ENCODE data around the gene MTMR3.

Gene MTMR3

DNA sequence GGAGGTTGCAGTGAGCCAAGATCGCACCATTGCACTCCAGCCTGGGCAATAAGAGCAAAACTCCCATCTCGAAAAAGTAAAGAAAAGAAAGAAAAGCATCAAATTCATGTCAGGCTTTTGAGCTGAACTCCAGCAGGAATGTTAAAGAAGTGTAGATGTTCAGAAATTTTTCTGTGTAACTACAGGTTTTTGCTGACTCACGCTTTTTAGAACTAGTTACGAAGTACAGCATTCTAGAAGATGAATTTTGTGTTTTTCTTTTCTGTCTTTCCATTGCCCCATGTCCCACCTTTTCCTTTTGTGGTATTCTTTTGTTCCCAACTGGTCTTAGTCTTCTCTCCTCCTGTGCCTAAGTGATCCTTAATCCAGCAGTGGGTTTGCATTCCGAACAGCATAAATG lies 141.3 kb downstream of the MTMR3 start:
- H3K9ac ChIP-seq (ENCODE audit: low read depth, low read length) = no peak overlapping the region
- no peaks in the 10 kb centered on the region for H3K9me3 ChIP-seq (ENCODE audit: control insufficient read depth, insufficient read depth, low read length)
- no peaks in the 10 kb centered on the region for H3K4me1 ChIP-seq (ENCODE audit: control insufficient read depth, insufficient read depth, low read length)
- no peaks in the 10 kb centered on the region for H3K27me3 ChIP-seq (ENCODE audit: control insufficient read depth, insufficient read depth, low read length)
- H3K4me3 ChIP-seq (ENCODE audit: low read depth, low read length) = no peak overlapping the region
- H3K36me3 ChIP-seq (ENCODE audit: control insufficient read depth, insufficient read depth, low read length) = peaks cover 49% of the 10 kb centered on the region

DNA sequence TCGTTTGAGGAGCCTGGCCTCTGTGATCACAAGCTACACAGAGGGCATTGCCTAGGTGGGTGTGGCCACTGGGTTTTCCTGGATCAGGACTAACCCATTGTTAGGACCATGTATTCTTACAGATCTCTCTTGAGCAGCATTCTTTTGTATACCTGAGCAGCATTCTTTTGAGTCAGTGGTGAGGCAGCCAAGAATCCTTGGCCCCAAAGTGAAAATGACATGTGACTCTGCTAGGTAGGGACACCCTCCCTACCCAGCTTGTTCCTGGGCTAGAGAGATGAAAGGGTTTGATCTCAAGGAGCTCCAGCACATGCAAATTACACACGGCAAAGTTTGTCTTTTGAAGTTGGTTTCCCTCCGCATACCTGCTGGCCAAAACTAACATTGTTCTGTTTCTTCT lies 142.2 kb downstream of the MTMR3 start:
- H3K36me3 ChIP-seq (ENCODE audit: control insufficient read depth, insufficient read depth, low read length) = peaks cover 46% of the 10 kb centered on the region
- H3K9ac ChIP-seq (ENCODE audit: low read depth, low read length) = no peak overlapping the region
- H3K4me1 ChIP-seq (ENCODE audit: control insufficient read depth, insufficient read depth, low read length) = no peaks in the 10 kb centered on the region

DNA sequence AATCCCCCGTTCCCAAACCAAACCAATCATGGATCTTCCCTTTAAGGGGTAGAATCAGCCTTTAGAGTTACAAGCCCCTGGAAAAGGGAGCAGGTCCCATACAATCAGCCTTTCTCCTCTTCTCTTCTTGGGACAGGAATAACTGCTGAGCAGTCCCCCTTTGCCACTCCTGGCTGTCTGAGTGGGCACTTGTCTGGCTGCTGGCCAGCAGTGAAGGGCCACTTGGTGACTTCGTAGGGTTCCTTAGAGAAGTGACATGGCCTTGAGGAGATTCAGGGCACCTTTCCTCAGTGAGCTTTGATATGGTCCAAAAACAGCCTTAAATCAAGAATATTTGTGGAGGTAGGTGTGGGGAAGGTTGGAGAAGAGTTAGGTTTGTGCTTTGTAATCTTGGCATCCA lies 143.8 kb downstream of the MTMR3 start:
- peaks cover 36% of the 10 kb centered on the region for H3K36me3 ChIP-seq (ENCODE audit: control insufficient read depth, insufficient read depth, low read length)
- no peak overlapping the region for H3K9ac ChIP-seq (ENCODE audit: low read depth, low read length)
- H3K4me3 ChIP-seq (ENCODE audit: low read depth, low read length) = no peak overlapping the region
- no peaks in the 10 kb centered on the region for H3K9me3 ChIP-seq (ENCODE audit: control insufficient read depth, insufficient read depth, low read length)
- no peaks in the 10 kb centered on the region for H3K27me3 ChIP-seq (ENCODE audit: control insufficient read depth, insufficient read depth, low read length)
- H3K4me1 ChIP-seq (ENCODE audit: control insufficient read depth, insufficient read depth, low read length) = no peaks in the 10 kb centered on the region

More for the DNA sequence above, 142.2 kb downstream of the MTMR3 start:
- no peak overlapping the region for H3K4me3 ChIP-seq (ENCODE audit: low read depth, low read length)
- no peaks in the 10 kb centered on the region for H3K27me3 ChIP-seq (ENCODE audit: control insufficient read depth, insufficient read depth, low read length)
- no peaks in the 10 kb centered on the region for H3K9me3 ChIP-seq (ENCODE audit: control insufficient read depth, insufficient read depth, low read length)

DNA sequence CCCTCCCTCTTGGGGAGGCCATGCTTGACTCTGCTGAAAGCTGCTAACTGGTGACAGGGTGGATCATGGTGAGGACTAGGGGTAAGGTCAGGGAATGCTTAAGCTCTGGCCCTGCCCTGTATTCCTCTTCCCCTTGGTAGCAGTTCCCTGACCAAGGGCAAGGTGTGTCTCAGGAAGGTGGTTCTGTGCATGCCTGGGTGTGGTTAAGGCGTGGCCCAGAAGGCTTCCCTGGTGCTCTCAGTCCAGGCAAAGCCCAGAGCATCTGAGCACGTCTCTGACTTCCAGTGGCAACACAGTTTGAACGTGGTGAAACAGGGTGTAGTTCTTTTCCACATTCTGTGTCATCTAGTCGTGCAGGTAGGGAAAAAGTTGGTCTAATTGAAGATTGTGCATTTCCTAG lies 144.2 kb downstream of the MTMR3 start:
- H3K4me3 ChIP-seq (ENCODE audit: low read depth, low read length) = no peak overlapping the region
- H3K9ac ChIP-seq (ENCODE audit: low read depth, low read length) = no peak overlapping the region
- H3K36me3 ChIP-seq (ENCODE audit: control insufficient read depth, insufficient read depth, low read length) = peaks cover 35% of the 10 kb centered on the region
- no peaks in the 10 kb centered on the region for H3K9me3 ChIP-seq (ENCODE audit: control insufficient read depth, insufficient read depth, low read length)
- H3K27me3 ChIP-seq (ENCODE audit: control insufficient read depth, insufficient read depth, low read length) = no peaks in the 10 kb centered on the region
- H3K4me1 ChIP-seq (ENCODE audit: control insufficient read depth, insufficient read depth, low read length) = no peaks in the 10 kb centered on the region

DNA sequence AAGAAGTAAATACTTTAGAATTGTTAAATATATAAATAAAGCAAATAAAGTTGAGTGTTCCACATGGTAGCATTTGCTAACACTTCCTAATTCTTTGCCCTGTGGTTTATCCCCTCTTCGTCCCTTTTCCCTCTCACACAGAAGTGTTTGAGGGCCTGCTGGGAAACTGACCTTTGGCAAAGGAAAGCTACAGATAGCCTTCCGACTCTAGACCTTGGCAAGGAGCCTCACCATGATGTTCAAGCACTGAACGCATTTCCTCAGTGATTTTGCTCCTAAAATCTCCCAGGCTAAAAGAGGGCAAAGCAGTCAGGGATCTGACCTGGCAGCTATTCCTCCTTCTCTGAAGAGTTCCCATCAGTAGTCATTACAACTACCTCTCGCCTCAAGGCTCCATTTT lies 144.8 kb downstream of the MTMR3 start:
- H3K4me1 ChIP-seq (ENCODE audit: control insufficient read depth, insufficient read depth, low read length) = no peaks in the 10 kb centered on the region
- H3K27me3 ChIP-seq (ENCODE audit: control insufficient read depth, insufficient read depth, low read length) = no peaks in the 10 kb centered on the region
- H3K36me3 ChIP-seq (ENCODE audit: control insufficient read depth, insufficient read depth, low read length) = peaks cover 35% of the 10 kb centered on the region
- H3K9ac ChIP-seq (ENCODE audit: low read depth, low read length) = no peak overlapping the region
- no peak overlapping the region for H3K4me3 ChIP-seq (ENCODE audit: low read depth, low read length)
- no peaks in the 10 kb centered on the region for H3K9me3 ChIP-seq (ENCODE audit: control insufficient read depth, insufficient read depth, low read length)

DNA sequence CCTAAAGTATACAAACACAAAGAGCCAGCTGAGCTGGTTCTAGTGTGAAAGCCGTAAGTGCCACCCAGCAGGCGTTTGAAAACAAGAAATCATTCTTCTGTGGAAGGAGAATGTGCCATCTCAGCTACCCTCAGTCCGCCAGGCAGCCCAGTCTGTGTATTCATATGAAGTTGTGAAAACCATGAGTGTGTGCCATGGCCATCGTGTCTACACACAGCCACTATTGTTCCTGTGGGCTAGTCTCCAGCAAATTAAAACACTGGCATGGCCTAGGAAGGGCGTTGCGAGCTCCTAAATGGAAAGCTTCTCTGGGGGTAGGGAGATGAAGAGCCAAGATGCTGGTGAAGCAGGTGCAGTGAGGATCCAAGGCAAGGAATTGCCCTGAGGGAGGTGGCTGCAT lies 145.8 kb downstream of the MTMR3 start:
- no peaks in the 10 kb centered on the region for H3K4me1 ChIP-seq (ENCODE audit: control insufficient read depth, insufficient read depth, low read length)

DNA sequence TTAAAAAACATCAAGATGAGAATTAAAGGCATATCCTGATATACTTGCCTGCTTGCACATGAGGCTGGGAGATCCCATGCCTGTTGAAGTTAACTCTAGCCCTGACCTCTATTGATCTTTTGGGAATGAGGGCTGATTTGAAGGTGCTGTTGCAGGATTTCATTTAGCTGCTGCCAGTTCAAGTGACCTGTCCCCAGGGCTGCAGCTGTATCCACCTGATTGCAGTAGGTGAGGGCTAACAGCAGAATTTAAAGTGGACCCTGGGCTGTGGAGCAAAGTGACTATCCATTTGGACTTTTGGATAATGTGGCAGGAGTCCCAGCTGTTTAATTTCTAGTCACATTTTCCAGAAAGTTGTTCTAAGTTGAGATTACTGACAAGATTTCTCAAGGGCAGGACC lies 146.5 kb downstream of the MTMR3 start:
- Histone ChIP-seq H3K9me3 (ENCODE audit: control insufficient read depth, insufficient read depth, low read length) (no peaks in the 10 kb centered on the region), H3K9ac (ENCODE audit: low read depth, low read length) (no peak overlapping the region), H3K36me3 (ENCODE audit: control insufficient read depth, insufficient read depth, low read length) (peaks cover 23% of the 10 kb centered on the region), H3K4me3 (ENCODE audit: low read depth, low read length) (no peak overlapping the region), H3K27me3 (ENCODE audit: control insufficient read depth, insufficient read depth, low read length) (no peaks in the 10 kb centered on the region), H3K4me1 (ENCODE audit: control insufficient read depth, insufficient read depth, low read length) (no peaks in the 10 kb centered on the region)

More for the DNA sequence above, 145.8 kb downstream of the MTMR3 start:
- Histone ChIP-seq H3K4me3 (ENCODE audit: low read depth, low read length) (no peak overlapping the region), H3K27me3 (ENCODE audit: control insufficient read depth, insufficient read depth, low read length) (no peaks in the 10 kb centered on the region), H3K9ac (ENCODE audit: low read depth, low read length) (no peak overlapping the region), H3K9me3 (ENCODE audit: control insufficient read depth, insufficient read depth, low read length) (no peaks in the 10 kb centered on the region), H3K36me3 (ENCODE audit: control insufficient read depth, insufficient read depth, low read length) (peaks cover 27% of the 10 kb centered on the region)

DNA sequence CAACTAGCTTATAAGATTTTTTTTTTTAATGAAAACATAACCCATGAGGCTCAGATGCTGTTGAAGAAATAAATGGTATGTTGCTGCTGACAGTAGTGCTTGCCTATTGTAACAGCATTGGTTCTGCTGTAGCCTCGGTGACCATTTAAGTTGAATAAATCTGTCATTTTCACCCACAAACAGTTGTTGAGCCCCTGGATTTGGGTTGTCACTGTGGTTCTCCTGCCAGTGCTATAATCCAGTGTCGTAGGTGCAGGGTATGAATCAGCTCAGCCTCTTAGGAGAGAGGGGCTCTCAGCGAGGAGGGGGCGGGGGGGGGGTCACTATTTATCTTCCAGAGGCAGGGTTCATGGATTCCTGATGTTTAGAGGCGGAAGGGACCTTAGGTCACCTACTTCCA lies 147.4 kb downstream of the MTMR3 start:
- Histone ChIP-seq H3K9me3 (ENCODE audit: control insufficient read depth, insufficient read depth, low read length) (no peaks in the 10 kb centered on the region), H3K4me3 (ENCODE audit: low read depth, low read length) (no peak overlapping the region), H3K4me1 (ENCODE audit: control insufficient read depth, insufficient read depth, low read length) (no peaks in the 10 kb centered on the region), H3K27me3 (ENCODE audit: control insufficient read depth, insufficient read depth, low read length) (no peaks in the 10 kb centered on the region), H3K36me3 (ENCODE audit: control insufficient read depth, insufficient read depth, low read length) (peaks cover 16% of the 10 kb centered on the region), H3K9ac (ENCODE audit: low read depth, low read length) (no peak overlapping the region)

DNA sequence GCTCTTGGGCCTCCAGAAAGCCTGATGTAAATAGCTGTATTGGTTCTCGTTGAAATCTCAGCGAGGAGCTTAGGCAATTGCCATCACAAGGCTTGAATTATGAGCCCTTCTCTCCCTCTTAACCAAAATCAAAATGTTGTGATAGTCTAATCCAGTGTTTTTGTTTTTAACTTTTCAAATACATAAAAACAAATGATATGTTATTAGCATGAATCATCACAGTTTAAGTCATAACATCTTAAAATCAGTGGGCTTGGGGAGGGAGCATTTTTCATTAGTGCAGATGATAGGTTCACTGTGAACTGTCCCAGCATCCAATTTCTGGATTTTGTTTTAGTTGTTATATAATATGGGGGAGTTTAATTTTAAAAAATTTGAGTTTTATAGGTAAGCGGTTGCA lies 148.4 kb downstream of the MTMR3 start:
- Histone ChIP-seq H3K27me3 (ENCODE audit: control insufficient read depth, insufficient read depth, low read length) (no peaks in the 10 kb centered on the region), H3K4me1 (ENCODE audit: control insufficient read depth, insufficient read depth, low read length) (no peaks in the 10 kb centered on the region), H3K9ac (ENCODE audit: low read depth, low read length) (no peak overlapping the region), H3K36me3 (ENCODE audit: control insufficient read depth, insufficient read depth, low read length) (peaks cover 6% of the 10 kb centered on the region), H3K9me3 (ENCODE audit: control insufficient read depth, insufficient read depth, low read length) (no peaks in the 10 kb centered on the region), H3K4me3 (ENCODE audit: low read depth, low read length) (no peak overlapping the region)

DNA sequence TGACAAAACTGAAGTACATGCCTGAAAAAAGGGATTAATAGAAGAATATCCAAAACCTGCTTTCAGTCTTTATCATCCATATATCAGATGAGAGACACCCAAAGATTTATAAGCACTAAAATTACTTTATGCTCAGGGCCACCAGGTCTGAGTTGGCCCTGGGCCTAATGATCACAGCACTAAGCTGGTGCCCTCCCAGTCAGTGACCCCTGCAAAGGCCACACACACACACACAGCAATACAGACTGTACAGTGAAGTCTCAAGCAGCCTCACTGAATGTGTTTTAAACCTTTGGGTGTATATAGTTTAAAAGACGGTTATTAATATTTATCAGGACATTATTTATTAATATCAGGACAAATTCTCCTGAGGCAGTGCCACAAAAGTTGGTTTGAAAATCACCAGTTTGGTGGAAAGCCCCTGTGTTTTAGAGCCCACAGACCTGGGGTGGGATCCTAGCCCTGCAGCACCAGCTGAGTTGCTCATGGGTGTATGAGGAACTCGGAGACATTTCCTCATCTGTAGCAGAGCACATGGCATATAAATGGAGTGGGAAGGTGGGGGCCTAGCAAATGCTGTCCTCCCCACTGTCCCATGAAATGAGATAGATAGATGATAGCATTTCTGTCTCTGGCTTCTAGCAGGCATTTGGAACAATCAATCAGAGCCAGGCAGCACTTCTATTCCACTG lies 148.9 kb downstream of the MTMR3 start:
- H3K4me1 ChIP-seq (ENCODE audit: control insufficient read depth, insufficient read depth, low read length) = no peaks in the 10 kb centered on the region
- H3K27me3 ChIP-seq (ENCODE audit: control insufficient read depth, insufficient read depth, low read length) = no peaks in the 10 kb centered on the region
- no peak overlapping the region for H3K9ac ChIP-seq (ENCODE audit: low read depth, low read length)
- no peaks in the 10 kb centered on the region for H3K9me3 ChIP-seq (ENCODE audit: control insufficient read depth, insufficient read depth, low read length)
- H3K4me3 ChIP-seq (ENCODE audit: low read depth, low read length) = no peak overlapping the region
- peaks cover under 1% of the 10 kb centered on the region for H3K36me3 ChIP-seq (ENCODE audit: control insufficient read depth, insufficient read depth, low read length)

DNA sequence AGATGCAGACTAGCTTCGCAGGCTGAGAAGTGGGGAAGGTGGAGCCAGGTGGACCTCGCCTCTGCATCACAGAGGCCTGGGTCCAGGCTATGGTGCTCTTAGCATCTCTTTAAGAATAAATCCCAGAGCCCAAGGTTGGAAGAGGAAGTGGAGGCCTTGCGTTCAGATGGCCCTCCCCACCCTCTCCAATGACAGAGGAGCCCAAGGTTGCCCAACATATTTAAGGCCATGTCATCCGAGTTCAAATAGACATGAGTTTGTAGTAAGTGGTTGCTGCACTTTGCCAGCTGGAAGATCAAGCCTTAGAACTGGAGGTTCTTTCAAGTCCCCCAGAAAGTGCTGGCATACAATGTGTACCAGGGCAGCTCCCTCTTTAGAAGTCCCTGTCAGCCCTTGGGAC lies 150.2 kb downstream of the MTMR3 start:
- no peaks in the 10 kb centered on the region for H3K36me3 ChIP-seq (ENCODE audit: control insufficient read depth, insufficient read depth, low read length)
- no peaks in the 10 kb centered on the region for H3K9me3 ChIP-seq (ENCODE audit: control insufficient read depth, insufficient read depth, low read length)
- H3K9ac ChIP-seq (ENCODE audit: low read depth, low read length) = no peak overlapping the region
- no peaks in the 10 kb centered on the region for H3K27me3 ChIP-seq (ENCODE audit: control insufficient read depth, insufficient read depth, low read length)
- no peak overlapping the region for H3K4me3 ChIP-seq (ENCODE audit: low read depth, low read length)
- peaks cover 3% of the 10 kb centered on the region for H3K4me1 ChIP-seq (ENCODE audit: control insufficient read depth, insufficient read depth, low read length)

DNA sequence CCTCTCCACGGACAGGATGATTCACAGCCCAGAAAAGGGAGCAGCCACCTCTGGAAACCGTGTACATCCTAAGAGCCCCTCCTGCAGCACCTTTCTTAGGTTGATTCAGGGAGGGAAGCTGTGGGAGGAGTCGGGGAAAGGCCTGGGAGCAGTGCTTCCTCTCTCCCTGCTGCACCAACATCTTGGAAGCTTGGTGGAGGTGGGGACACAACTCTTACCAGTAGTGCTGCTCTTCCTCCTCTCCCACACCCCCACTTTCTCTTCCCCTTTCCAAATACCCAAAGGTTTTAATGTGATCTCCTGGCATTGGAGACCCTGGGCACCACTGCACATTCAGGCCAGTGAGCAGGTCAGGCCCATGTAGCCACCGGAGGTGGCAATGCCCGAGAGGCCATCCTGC lies 150.9 kb downstream of the MTMR3 start:
- Histone ChIP-seq H3K36me3 (ENCODE audit: control insufficient read depth, insufficient read depth, low read length) (no peaks in the 10 kb centered on the region), H3K4me3 (ENCODE audit: low read depth, low read length) (no peak overlapping the region), H3K9me3 (ENCODE audit: control insufficient read depth, insufficient read depth, low read length) (no peaks in the 10 kb centered on the region), H3K4me1 (ENCODE audit: control insufficient read depth, insufficient read depth, low read length) (peaks cover 3% of the 10 kb centered on the region), H3K9ac (ENCODE audit: low read depth, low read length) (no peak overlapping the region), H3K27me3 (ENCODE audit: control insufficient read depth, insufficient read depth, low read length) (no peaks in the 10 kb centered on the region)

Measured in iPS-15b (cell line).